Activated T-cell treated with anti-CD3 and anti-CD28 coated beads, Interleukin-2, amount 50 U/mL, for 72 hours (primary cell): ENCODE results near the gene REXO4. TPM values are rescaled to one million over a fixed set of nuclear protein-coding genes. Genes with fewer than 3 reads are reported as not detected.

Experiments used
- ATAC-seq, 2 donors: fragments of 150-1000 bp; cut with Tn5 transposase; replicated peaks in 1 of 2; 2 replicates each; pipeline ENCODE4 v1.10.0; 2021; ENCODE audit warnings: moderate library complexity in 2 of 2, mild to moderate bottlenecking in 1 of 2
- DNase-seq, 2 donors: peaks; one replicate each; pipeline ENCODE4 v3.0.0; 2021 to 2022; ENCODE audit warnings: mixed read lengths in 1 of 2
- H3K27ac Mint-ChIP-seq: one replicate; pipeline ENCODE4 v1.8.0; 2022; ENCODE audit warnings: mild to moderate bottlenecking, moderate library complexity, mixed read lengths
- H3K27me3 Mint-ChIP-seq: one replicate; pipeline ENCODE4 v1.8.0; 2022; ENCODE audit warnings: low read depth, mixed read lengths
- H3K36me3 Mint-ChIP-seq, 2 donors: one replicate each; pipeline ENCODE4 v1.8.0; 2022; ENCODE audit warnings: mixed read lengths in 2 of 2, mild to moderate bottlenecking in 1 of 2; ENCODE audit not compliant: insufficient read depth in 2 of 2
- H3K4me1 Mint-ChIP-seq: one replicate; pipeline ENCODE4 v1.8.0; 2022; ENCODE audit warnings: low read depth, mixed read lengths
- H3K4me3 Mint-ChIP-seq, 2 donors: one replicate each; pipeline ENCODE4 v1.8.0; 2022; ENCODE audit warnings: mild to moderate bottlenecking in 2 of 2, mixed read lengths in 2 of 2, moderate library complexity in 2 of 2
- H3K9me3 Mint-ChIP-seq, 2 donors: one replicate each; pipeline ENCODE4 v1.8.0; 2022; ENCODE audit warnings: mixed read lengths in 2 of 2
- total RNA-seq, 2 donors: library from RNA; stranded (reverse); gene quantifications; one replicate each; pipeline ENCODE4 v1.2.3, GENCODE V29; 2022

REXO4 gene
- total RNA-seq, 2 donors from 2014 or later: 22.9 to 25.0 TPM

DNA sequence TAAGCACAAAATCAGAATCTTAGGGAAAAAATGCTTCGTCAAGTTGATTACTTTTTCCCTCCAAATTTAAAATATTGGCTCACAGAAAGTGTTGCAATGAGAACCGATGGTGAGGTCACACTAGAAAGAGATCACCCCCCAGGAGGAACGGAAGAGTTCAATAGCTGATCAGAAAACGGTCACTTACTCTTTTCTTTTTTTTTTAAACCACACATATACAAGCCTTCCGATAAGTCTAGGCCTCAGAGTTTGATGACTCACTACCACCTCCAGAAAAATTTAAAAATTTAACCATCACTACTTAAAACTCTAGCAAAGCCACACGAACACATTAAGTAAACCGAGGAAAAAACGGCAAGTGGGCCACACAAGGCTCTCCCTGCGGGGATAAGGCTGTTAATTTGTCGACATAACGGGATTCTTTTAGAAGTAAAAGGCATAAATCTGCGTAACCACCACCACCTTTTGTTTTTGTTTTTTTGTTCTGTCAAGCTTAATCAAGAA, 43.1 kb downstream of the REXO4 start:
- H3K9me3 Mint-ChIP-seq: no peaks in the 10 kb centered on the region
- peak overlapping the region; percentile 100 for H3K27ac Mint-ChIP-seq
- peaks cover 57% of the 10 kb centered on the region for H3K4me1 Mint-ChIP-seq
- peak overlapping the region; percentile 96 to 98 for H3K4me3 Mint-ChIP-seq
- no peaks in the 10 kb centered on the region for H3K27me3 Mint-ChIP-seq
- H3K36me3 Mint-ChIP-seq: peaks cover 30 to 38% of the 10 kb centered on the region in 2 donors
- ATAC-seq: peak; percentile 22
- DNase-seq: peak; percentile 46 to 54

DNA sequence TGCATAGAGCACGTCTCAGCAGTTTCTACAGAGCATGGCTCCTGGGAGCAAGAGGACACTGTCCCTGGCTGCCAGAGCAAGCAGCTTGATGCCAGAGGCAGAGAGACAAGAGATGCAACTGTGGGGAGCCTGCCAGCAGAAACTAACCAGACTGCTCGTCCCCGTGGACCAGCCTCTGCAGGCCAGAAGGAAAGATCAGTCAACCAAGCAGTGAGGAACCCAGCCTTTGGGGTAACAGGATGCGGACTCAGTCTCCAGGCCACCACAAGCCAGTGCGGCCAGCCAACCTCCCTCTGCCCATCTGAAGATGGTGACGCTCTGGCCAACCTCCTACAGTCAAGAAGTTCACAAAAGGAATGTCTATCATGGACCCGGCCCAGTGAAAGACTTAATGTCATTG, 45.7 kb downstream of the REXO4 start:
- H3K36me3 Mint-ChIP-seq: peaks cover 43 to 53% of the 10 kb centered on the region in 2 donors
- DNase-seq (no peak), ATAC-seq (no peak)
- peaks cover 78% of the 10 kb centered on the region for H3K4me1 Mint-ChIP-seq
- peak overlapping the region; percentile 94 to 96 for H3K4me3 Mint-ChIP-seq
- H3K9me3 Mint-ChIP-seq: no peaks in the 10 kb centered on the region
- peak overlapping the region; percentile 100 for H3K27ac Mint-ChIP-seq
- H3K27me3 Mint-ChIP-seq: no peaks in the 10 kb centered on the region

DNA sequence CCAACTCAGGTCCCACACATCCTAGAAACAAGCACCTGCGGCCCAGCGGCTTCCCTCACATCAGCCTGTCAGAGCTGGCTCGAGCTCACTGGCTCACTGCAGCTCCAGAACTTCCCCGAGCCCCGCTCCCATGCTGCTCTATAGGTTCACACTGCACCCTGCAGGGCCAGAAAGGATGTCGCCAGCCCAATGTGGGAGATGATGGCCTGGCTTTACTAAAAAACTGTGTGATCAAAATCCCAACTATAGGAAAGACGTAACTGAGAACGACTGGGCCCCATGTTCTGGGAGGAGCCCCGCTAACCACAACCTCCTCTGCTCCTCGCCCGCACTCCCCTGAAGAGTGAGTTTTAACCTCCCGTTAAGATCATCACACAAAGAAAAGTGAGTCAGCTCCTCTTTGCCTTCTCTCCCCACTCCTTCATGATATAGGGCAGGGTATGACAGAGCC, 46.5 kb downstream of the REXO4 start:
- Mint-ChIP-seq H3K9me3 (no peaks in the 10 kb centered on the region), H3K36me3 (peaks cover 47 to 58% of the 10 kb centered on the region in 2 donors), H3K27me3 (no peaks in the 10 kb centered on the region), H3K4me1 (peaks cover 75% of the 10 kb centered on the region), H3K4me3 (peak overlapping the region; percentile 94 to 96), H3K27ac (peak overlapping the region; percentile 100)
- peak; percentile 84 to 89 for DNase-seq
- peak; percentile 71 to 79 for ATAC-seq

GRCh38 chr9:133370685-133371084, 47.1 kb downstream of the REXO4 start:
- peaks cover 47 to 64% of the 10 kb centered on the region in 2 donors for H3K36me3 Mint-ChIP-seq
- ATAC-seq: peak; percentile 26 to 34
- peaks cover 75% of the 10 kb centered on the region for H3K4me1 Mint-ChIP-seq
- DNase-seq: peak; percentile 57 to 59
- no peaks in the 10 kb centered on the region for H3K9me3 Mint-ChIP-seq
- H3K27me3 Mint-ChIP-seq: no peaks in the 10 kb centered on the region
- peak overlapping the region; percentile 94 to 96 for H3K4me3 Mint-ChIP-seq
- H3K27ac Mint-ChIP-seq: peak overlapping the region; percentile 100

DNA sequence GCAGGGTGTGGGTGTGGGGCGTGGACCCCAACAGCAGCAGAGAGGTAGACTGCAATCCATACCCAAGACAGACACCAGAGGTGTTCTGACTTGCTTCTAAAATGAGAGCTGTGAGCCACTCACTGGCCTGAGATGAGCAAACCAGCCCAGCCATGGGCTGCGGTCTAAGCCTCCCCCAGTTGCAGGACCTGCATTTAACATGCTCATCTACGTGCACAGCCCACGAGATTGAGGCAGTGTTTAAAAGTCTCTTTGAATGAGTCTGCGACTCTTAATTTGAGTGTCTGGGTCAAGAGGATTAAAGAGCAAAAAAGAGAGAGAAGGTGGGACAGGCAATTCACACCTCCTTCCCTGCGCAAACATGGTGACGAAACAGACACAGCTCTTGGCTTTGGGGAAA, 47.9 kb downstream of the REXO4 start:
- peak; percentile 46 to 71 for DNase-seq

DNA sequence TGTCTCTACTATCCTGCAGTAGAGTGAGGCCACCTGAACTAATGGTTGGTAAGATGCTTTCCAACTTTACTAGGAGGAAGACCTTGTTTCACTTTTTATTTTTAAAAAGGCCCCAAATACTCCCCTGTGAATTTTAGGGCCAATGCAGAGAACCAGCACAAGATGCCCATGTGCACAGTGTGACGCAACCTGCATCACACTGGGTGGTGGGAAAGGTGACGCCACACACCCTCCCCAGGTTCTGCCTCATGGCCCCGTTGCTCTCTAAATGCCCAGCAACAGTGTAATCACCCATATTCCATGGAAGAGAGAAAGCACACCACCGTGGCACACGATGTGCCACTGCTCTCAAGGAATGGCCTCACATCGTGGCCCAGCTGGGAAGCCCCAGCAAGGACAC, 48.4 kb downstream of the REXO4 start:
- DNase-seq (no peak), ATAC-seq (no peak)
- peaks cover 42 to 62% of the 10 kb centered on the region in 2 donors for H3K36me3 Mint-ChIP-seq
- H3K4me3 Mint-ChIP-seq: peak overlapping the region; percentile 94 to 96
- no peaks in the 10 kb centered on the region for H3K9me3 Mint-ChIP-seq
- H3K4me1 Mint-ChIP-seq: peaks cover 75% of the 10 kb centered on the region
- peak overlapping the region; percentile 100 for H3K27ac Mint-ChIP-seq
- H3K27me3 Mint-ChIP-seq: no peaks in the 10 kb centered on the region

More for the DNA sequence above, 47.9 kb downstream of the REXO4 start:
- peak overlapping the region; percentile 100 for H3K27ac Mint-ChIP-seq
- H3K36me3 Mint-ChIP-seq: peaks cover 46 to 66% of the 10 kb centered on the region in 2 donors
- ATAC-seq: peak; percentile 8 to 59
- no peaks in the 10 kb centered on the region for H3K9me3 Mint-ChIP-seq
- no peaks in the 10 kb centered on the region for H3K27me3 Mint-ChIP-seq
- H3K4me3 Mint-ChIP-seq: peak overlapping the region; percentile 94 to 96
- H3K4me1 Mint-ChIP-seq: peaks cover 75% of the 10 kb centered on the region

DNA sequence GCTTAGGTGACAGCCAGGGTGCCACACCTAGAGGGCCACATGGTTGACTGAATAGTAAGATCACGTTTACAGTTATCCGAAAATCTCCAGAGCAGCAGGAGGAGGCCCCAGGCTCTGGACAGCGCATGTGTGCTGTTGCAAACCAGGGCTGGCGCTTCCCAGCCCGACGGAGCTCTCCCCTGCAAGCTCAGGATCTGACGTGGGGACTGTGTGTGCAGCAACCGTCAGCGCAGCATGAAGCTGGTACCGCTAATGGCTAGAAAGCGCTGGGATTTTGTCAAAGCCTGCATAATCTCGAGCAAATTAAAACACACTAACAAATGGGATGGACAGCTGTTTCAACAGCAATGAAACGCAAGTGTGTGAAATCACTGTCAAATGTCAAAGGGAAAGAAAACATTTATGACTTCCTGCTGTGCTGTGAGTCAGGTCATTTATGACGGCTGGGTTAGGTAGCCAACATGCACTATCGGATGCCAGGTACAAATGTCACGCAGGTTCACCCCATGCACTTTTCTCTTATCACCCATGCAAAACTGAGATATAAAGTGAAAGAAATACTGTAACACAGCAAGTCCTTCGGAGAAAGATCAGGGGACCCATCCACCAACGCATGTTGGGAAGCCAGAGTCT, 49.4 kb downstream of the REXO4 start:
- Mint-ChIP-seq H3K27me3 (no peaks in the 10 kb centered on the region), H3K27ac (peak overlapping the region; percentile 100), H3K4me1 (peaks cover 69% of the 10 kb centered on the region), H3K9me3 (no peaks in the 10 kb centered on the region), H3K4me3 (peak overlapping the region; percentile 94 to 96), H3K36me3 (peaks cover 42 to 63% of the 10 kb centered on the region in 2 donors)
- DNase-seq (no peak), ATAC-seq (no peak)

- no peaks in the 10 kb centered on the region for H3K27me3 Mint-ChIP-seq
- ATAC-seq (no peak), DNase-seq (no peak)
- peak overlapping the region; percentile 100 for H3K27ac Mint-ChIP-seq
- peaks cover 42 to 65% of the 10 kb centered on the region in 2 donors for H3K36me3 Mint-ChIP-seq
- peak overlapping the region in 1 of 2 donors; percentile 94 for H3K4me3 Mint-ChIP-seq
- no peaks in the 10 kb centered on the region for H3K9me3 Mint-ChIP-seq
- peaks cover 63% of the 10 kb centered on the region for H3K4me1 Mint-ChIP-seq
Measured at GRCh38 chr9:133367778-133368177, 50.0 kb downstream of the REXO4 start.

- ATAC-seq (no peak), DNase-seq (no peak)
- Mint-ChIP-seq H3K36me3 (peaks cover 40 to 62% of the 10 kb centered on the region in 2 donors), H3K9me3 (no peaks in the 10 kb centered on the region), H3K27me3 (no peaks in the 10 kb centered on the region), H3K27ac (no peak overlapping the region), H3K4me1 (peaks cover 58% of the 10 kb centered on the region), H3K4me3 (peak overlapping the region in 1 of 2 donors; percentile 12)
Measured at GRCh38 chr9:133367221-133367620, 50.6 kb downstream of the REXO4 start.

DNA sequence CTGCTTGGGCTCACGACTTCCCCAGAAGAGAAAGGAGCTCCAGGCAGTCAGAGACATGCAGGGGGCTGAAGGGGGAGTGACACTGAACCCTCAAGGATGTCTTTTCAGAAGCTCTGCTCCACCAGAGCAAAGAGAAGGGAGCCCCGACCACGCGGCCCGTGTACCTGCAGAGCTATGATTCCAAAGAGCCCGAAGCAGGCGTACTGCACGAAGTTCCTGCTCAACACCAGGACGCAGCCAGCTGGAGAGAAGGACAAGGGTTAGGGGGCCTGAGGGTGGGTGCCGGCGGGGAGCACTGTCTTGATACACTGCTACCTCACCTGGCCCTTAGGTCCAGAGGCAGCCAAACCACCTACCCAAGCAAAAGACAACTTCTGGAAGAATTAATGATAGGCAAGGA, 51.4 kb downstream of the REXO4 start:
- Mint-ChIP-seq H3K9me3 (no peaks in the 10 kb centered on the region), H3K36me3 (peaks cover 37 to 64% of the 10 kb centered on the region in 2 donors), H3K4me3 (no peak overlapping the region), H3K4me1 (peaks cover 58% of the 10 kb centered on the region), H3K27me3 (no peaks in the 10 kb centered on the region), H3K27ac (no peak overlapping the region)
- no peak for ATAC-seq
- DNase-seq: no peak

DNA sequence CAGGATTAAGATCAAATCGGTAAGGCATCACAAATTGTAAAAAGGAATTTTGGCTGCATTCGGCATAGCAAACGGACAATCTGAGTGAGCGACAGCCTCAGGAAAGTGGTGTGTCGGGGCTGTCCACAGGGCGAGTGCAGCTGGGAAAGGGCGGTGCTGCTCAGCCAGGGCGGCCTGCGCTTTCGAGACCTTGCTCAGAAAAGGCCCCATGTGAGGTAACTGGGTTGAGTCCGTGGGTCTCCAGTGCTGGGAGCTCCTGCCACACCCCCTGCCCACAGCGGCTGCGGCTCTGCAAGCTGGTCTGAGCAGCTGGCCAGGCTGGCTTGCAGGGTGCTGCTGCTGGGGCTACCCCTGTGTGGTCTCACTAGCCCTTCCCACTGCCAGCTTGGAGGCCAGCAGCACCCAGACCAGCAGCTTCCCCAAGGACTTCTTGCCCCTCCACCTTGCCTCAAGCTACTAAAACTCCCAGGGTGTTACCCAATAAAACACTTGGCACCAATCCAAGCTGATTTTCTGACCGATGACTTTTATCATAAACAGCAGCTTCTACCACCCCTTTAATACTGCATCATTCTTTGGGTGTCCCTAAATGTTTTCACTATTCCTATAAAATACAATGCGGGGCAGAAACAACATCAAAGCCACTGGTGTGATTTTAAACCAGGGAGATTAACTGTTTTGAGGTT, 55.3 kb downstream of the REXO4 start:
- ATAC-seq (no peak), DNase-seq (no peak)
- peak overlapping the region; percentile 61 for H3K27ac Mint-ChIP-seq
- H3K36me3 Mint-ChIP-seq: peaks cover 9 to 34% of the 10 kb centered on the region in 2 donors
- H3K9me3 Mint-ChIP-seq: no peaks in the 10 kb centered on the region
- H3K4me3 Mint-ChIP-seq: no peak overlapping the region
- peaks cover 58% of the 10 kb centered on the region for H3K4me1 Mint-ChIP-seq
- H3K27me3 Mint-ChIP-seq: no peaks in the 10 kb centered on the region

- Mint-ChIP-seq H3K4me3 (peak overlapping the region in 1 of 2 donors; percentile 13), H3K27me3 (no peaks in the 10 kb centered on the region), H3K9me3 (no peaks in the 10 kb centered on the region), H3K4me1 (peaks cover 59% of the 10 kb centered on the region), H3K27ac (peak overlapping the region; percentile 61), H3K36me3 (peaks cover 5 to 31% of the 10 kb centered on the region in 2 donors)
- DNase-seq: no peak
- no peak for ATAC-seq
Measured at GRCh38 chr9:133361507-133362092, 56.2 kb downstream of the REXO4 start.
